ENCODE measurements around the gene SMAD1. TPM values are rescaled to one million over a fixed set of nuclear protein-coding genes. Genes with fewer than 3 reads are reported as not detected.

SMAD1 gene
- total RNA-seq, 1 donor from 2014 or later = 44.3 TPM

- no peak overlapping the region for H3K27ac Mint-ChIP-seq
- Histone ChIP-seq H3K27ac (no peak overlapping the region), H3K36me3 (no peaks in the 10 kb centered on the region), H3K27me3 (no peaks in the 10 kb centered on the region), H3K4me1 (peaks cover 17% of the 10 kb centered on the region), H3K9me3 (ENCODE audit: low read depth) (no peaks in the 10 kb centered on the region), H3F3A (ENCODE audit: low read depth) (no peaks in the 10 kb centered on the region), H3K4me2 (no peak overlapping the region), H3K4me3 (no peak overlapping the region), H4K20me1 (ENCODE audit: low read depth) (peaks cover 52% of the 10 kb centered on the region), H3K9ac (no peak overlapping the region), H3K79me2 (ENCODE audit: low read depth) (peaks cover 98% of the 10 kb centered on the region), H2AFZ (replicated peaks) (no peak overlapping the region)
- H3K9me3 Mint-ChIP-seq = no peaks in the 10 kb centered on the region
- no peak for TF ChIP-seq CTCF (IDR thresholded peaks at IDR 0.05)
- no peak for TF ChIP-seq EZH2phosphoT487 (IDR thresholded peaks at IDR 0.05)
- TF ChIP-seq EZH2 (IDR thresholded peaks at IDR 0.05) = no peak
- H3K4me1 Mint-ChIP-seq = peaks cover 4% of the 10 kb centered on the region
- H3K27me3 Mint-ChIP-seq (ENCODE audit: insufficient read depth, low read depth) = no peaks in the 10 kb centered on the region
- no peak for DNase-seq (ENCODE audit: low spot score)
- no peak overlapping the region for H3K4me3 Mint-ChIP-seq
- H3K36me3 Mint-ChIP-seq = no peaks in the 10 kb centered on the region
These were observed 9.1 kb downstream of the SMAD1 start for GRCh38 chr4:145490796-145491195.

GRCh38 chr4:145492376-145492775 lies 10.7 kb downstream of the SMAD1 start:
- Histone ChIP-seq H3K4me1 (peaks cover 10% of the 10 kb centered on the region), H4K20me1 (ENCODE audit: low read depth) (peaks cover 40% of the 10 kb centered on the region), H2AFZ (replicated peaks) (no peak overlapping the region), H3K27ac (no peak overlapping the region), H3K9ac (no peak overlapping the region), H3K79me2 (ENCODE audit: low read depth) (peaks cover 98% of the 10 kb centered on the region), H3K27me3 (no peaks in the 10 kb centered on the region), H3K4me2 (no peak overlapping the region), H3K4me3 (no peak overlapping the region), H3K9me3 (ENCODE audit: low read depth) (no peaks in the 10 kb centered on the region), H3F3A (ENCODE audit: low read depth) (no peaks in the 10 kb centered on the region), H3K36me3 (no peaks in the 10 kb centered on the region)
- H3K4me3 Mint-ChIP-seq = no peak overlapping the region
- H3K36me3 Mint-ChIP-seq = no peaks in the 10 kb centered on the region
- peaks cover 4% of the 10 kb centered on the region for H3K4me1 Mint-ChIP-seq
- no peak overlapping the region for H3K27ac Mint-ChIP-seq
- no peaks in the 10 kb centered on the region for H3K27me3 Mint-ChIP-seq (ENCODE audit: insufficient read depth, low read depth)
- no peak for TF ChIP-seq CTCF (IDR thresholded peaks at IDR 0.05)
- TF ChIP-seq EZH2 (IDR thresholded peaks at IDR 0.05) = no peak
- no peak for TF ChIP-seq EZH2phosphoT487 (IDR thresholded peaks at IDR 0.05)
- no peak for DNase-seq (ENCODE audit: low spot score)
- H3K9me3 Mint-ChIP-seq = no peaks in the 10 kb centered on the region

- Histone ChIP-seq H4K20me1 (ENCODE audit: low read depth) (peaks cover 40% of the 10 kb centered on the region), H3K27me3 (no peaks in the 10 kb centered on the region), H3K4me1 (peaks cover 2% of the 10 kb centered on the region), H3K79me2 (ENCODE audit: low read depth) (peaks cover 98% of the 10 kb centered on the region), H3F3A (ENCODE audit: low read depth) (no peaks in the 10 kb centered on the region), H3K9me3 (ENCODE audit: low read depth) (no peaks in the 10 kb centered on the region), H3K36me3 (no peaks in the 10 kb centered on the region), H3K27ac (no peak overlapping the region), H3K9ac (no peak overlapping the region), H2AFZ (replicated peaks) (no peak overlapping the region), H3K4me3 (no peak overlapping the region), H3K4me2 (no peak overlapping the region)
- Mint-ChIP-seq H3K4me3 (no peak overlapping the region), H3K4me1 (peaks cover 4% of the 10 kb centered on the region), H3K27me3 (ENCODE audit: insufficient read depth, low read depth) (no peaks in the 10 kb centered on the region), H3K27ac (no peak overlapping the region), H3K9me3 (no peaks in the 10 kb centered on the region), H3K36me3 (no peaks in the 10 kb centered on the region)
- DNase-seq (ENCODE audit: low spot score) = no peak
- TF ChIP-seq CTCF (IDR thresholded peaks at IDR 0.05) = no peak
These were observed 11.5 kb downstream of the SMAD1 start for GRCh38 chr4:145493166-145493565.
